Liver (tissue), 3 donors: ENCODE data around the gene HMG20B.

Source experiments
- EGR1 ChIP-seq, 2 donors: IDR thresholded peaks; 2 replicates each; pipeline ENCODE4 v1.6.1; 2016 to 2018; ENCODE audit warnings: antibody characterized with exemption in 2 of 2, low read depth in 2 of 2
- GABPA ChIP-seq, 2 donors: IDR thresholded peaks in 1 of 2; conservative IDR thresholded peaks in 1 of 2; 2 replicates each; pipeline ENCODE4 v1.6.1; 2016; ENCODE audit warnings: antibody characterized with exemption in 2 of 2, mild to moderate bottlenecking in 1 of 2, moderate library complexity in 1 of 2
- RAD21 ChIP-seq, 2 donors: IDR thresholded peaks; 2 replicates each; pipeline ENCODE4 v1.6.1; 2016; ENCODE audit warnings: antibody characterized with exemption in 2 of 2, mild to moderate bottlenecking in 2 of 2
- RXRA ChIP-seq, 2 donors: IDR thresholded peaks; 2 replicates each; pipeline ENCODE4 v1.6.1; 2017 to 2018; ENCODE audit warnings: antibody characterized with exemption in 2 of 2, mild to moderate bottlenecking in 1 of 2
- TAF1 ChIP-seq: conservative IDR thresholded peaks from 2 replicates; pipeline ENCODE4 v1.6.1; 2016; ENCODE audit warnings: antibody characterized with exemption, mild to moderate bottlenecking
- TF ChIP-seq, protein P1 (sequence below): IDR thresholded peaks from 2 replicates; pipeline ENCODE4 v1.6.1; 2016; ENCODE audit warnings: antibody characterized with exemption
- TF ChIP-seq, protein P2 (sequence below): fragments of 150-350 bp; IDR thresholded peaks from 2 replicates; pipeline ENCODE4 v1.5.1; 2017; ENCODE audit warnings: improper control_type of control experiment, low read depth, low read length; ENCODE audit not compliant: missing input control
- TF ChIP-seq, protein P3 (sequence below): IDR thresholded peaks from 2 replicates; pipeline ENCODE4 v1.6.1; 2016; ENCODE audit warnings: antibody characterized with exemption, mild to moderate bottlenecking
- donor health status: healthy.
- donor health status: healthy.

DNA sequence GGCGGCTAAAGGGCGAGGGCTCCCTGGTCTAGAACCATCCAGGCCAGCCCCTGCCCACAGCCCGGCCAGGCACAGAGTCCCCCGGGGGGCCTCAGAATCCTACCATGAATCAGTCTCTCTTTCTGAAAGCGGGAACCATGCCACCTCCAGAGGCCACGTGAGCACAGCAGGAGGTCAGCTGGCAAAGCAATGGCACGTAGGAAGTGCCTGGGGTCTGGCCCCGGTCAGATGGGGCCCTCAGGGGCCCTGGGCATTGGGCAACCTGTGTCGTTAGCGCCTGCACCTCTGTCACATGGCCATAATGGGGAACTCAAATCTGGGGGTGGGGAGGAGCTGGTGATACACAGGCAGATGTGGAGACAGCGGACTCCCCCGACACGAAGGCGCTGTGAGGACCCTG is 24.1 kb upstream of the HMG20B start:
- TF ChIP-seq, protein P1, sequence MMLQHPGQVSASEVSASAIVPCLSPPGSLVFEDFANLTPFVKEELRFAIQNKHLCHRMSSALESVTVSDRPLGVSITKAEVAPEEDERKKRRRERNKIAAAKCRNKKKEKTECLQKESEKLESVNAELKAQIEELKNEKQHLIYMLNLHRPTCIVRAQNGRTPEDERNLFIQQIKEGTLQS: no peak
- TF ChIP-seq RXRA (IDR thresholded peaks at IDR 0.05) (no peak), GABPA (IDR thresholded peaks at IDR 0.05 in 1 of 2, conservative IDR thresholded peaks at IDR 0.05 in 1 of 2) (no peak), EGR1 (IDR thresholded peaks at IDR 0.05; ENCODE audit: low read depth in 2 of 2) (no peak), TAF1 (no peak), RAD21 (IDR thresholded peaks at IDR 0.05) (no peak)
- TF ChIP-seq, protein P2, sequence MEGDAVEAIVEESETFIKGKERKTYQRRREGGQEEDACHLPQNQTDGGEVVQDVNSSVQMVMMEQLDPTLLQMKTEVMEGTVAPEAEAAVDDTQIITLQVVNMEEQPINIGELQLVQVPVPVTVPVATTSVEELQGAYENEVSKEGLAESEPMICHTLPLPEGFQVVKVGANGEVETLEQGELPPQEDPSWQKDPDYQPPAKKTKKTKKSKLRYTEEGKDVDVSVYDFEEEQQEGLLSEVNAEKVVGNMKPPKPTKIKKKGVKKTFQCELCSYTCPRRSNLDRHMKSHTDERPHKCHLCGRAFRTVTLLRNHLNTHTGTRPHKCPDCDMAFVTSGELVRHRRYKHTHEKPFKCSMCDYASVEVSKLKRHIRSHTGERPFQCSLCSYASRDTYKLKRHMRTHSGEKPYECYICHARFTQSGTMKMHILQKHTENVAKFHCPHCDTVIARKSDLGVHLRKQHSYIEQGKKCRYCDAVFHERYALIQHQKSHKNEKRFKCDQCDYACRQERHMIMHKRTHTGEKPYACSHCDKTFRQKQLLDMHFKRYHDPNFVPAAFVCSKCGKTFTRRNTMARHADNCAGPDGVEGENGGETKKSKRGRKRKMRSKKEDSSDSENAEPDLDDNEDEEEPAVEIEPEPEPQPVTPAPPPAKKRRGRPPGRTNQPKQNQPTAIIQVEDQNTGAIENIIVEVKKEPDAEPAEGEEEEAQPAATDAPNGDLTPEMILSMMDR: no peak
- TF ChIP-seq, protein P3, sequence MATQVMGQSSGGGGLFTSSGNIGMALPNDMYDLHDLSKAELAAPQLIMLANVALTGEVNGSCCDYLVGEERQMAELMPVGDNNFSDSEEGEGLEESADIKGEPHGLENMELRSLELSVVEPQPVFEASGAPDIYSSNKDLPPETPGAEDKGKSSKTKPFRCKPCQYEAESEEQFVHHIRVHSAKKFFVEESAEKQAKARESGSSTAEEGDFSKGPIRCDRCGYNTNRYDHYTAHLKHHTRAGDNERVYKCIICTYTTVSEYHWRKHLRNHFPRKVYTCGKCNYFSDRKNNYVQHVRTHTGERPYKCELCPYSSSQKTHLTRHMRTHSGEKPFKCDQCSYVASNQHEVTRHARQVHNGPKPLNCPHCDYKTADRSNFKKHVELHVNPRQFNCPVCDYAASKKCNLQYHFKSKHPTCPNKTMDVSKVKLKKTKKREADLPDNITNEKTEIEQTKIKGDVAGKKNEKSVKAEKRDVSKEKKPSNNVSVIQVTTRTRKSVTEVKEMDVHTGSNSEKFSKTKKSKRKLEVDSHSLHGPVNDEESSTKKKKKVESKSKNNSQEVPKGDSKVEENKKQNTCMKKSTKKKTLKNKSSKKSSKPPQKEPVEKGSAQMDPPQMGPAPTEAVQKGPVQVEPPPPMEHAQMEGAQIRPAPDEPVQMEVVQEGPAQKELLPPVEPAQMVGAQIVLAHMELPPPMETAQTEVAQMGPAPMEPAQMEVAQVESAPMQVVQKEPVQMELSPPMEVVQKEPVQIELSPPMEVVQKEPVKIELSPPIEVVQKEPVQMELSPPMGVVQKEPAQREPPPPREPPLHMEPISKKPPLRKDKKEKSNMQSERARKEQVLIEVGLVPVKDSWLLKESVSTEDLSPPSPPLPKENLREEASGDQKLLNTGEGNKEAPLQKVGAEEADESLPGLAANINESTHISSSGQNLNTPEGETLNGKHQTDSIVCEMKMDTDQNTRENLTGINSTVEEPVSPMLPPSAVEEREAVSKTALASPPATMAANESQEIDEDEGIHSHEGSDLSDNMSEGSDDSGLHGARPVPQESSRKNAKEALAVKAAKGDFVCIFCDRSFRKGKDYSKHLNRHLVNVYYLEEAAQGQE: no peak
